ENCODE data around the gene ZNF678. TPM values are rescaled to one million over a fixed set of nuclear protein-coding genes. Genes with fewer than 3 reads are reported as not detected.
"Not testable (repeated sequence)": the region's sequence is repeated elsewhere in the genome, so short reads cannot be mapped to it uniquely, and the experiment has no call there.

ZNF678 gene
- polyA plus RNA-seq, 12 donors = 6.1 to 15.1 (median 10.4) TPM; not detected in 1

- DNase-seq = not testable (repeated sequence)
Observed at GRCh38 chr1:227710474-227710873, 147.1 kb downstream of the ZNF678 start.

DNA sequence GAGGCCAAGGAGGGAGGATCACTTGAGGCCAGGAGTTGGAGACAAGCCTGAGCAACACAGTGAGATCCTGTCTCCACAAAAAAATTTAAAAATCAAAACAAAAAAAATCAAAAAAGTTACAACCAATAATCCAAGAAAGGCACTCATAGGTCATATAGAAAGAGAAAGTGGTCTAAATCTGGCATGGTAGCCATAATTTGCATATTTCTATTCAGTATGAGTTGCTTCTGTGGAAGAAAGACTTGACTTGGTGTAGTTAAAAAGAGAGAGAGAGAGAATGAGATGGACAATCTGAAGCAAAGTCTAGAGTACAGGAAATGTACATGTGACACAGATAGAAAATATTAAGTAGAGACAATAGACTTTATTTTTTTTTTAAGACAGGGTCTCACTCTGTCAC is 149.3 kb downstream of the ZNF678 start:
- DNase-seq = no peak

- DNase-seq = no peak
Observed at GRCh38 chr1:227718932-227719331, 155.6 kb downstream of the ZNF678 start.

- no peak for DNase-seq
Observed at GRCh38 chr1:227723474-227723873, 160.1 kb downstream of the ZNF678 start.

DNA sequence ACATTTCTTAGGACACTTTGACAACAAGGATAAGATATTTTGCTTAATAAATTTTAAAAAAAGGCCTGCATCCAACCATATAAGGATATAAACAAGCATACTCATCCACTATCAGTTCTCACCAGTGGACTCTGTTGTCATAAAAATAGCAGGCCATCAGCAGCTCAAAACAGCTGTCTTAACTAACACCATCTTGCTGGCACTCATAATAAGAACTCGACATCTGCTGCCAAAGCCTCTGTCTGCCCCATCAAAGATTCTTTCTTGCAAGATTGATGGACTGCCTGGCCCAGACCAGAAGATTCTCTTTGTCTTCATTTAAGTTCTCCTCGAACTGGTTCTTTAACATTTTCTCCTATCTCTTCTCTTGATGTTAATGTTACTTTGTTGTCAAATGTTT is 161.7 kb downstream of the ZNF678 start:
- DNase-seq = no peak

DNA sequence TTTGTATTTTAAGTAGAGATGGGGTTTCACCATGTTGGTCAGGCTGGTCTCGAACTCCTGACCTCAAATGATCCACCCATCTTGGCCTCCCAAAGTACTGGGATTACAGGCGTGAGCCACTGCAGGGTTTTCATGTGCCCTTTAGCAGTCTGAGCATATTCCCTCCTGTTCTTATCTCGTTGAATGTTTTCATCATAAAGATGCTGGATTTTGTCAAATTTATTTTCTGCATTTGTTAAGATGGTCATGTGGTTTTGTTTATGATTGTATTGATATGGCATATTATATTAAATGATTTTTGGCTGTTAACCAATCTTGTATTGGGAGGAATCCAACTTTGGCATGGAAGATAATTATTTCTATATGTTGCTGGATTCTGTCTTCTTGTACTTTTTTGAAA is 163.0 kb downstream of the ZNF678 start:
- no peak for DNase-seq

Other genes starting within 250 kb of the ZNF678 start
- 10 to 100 TPM in 11 of 12 donors, not detected in 1; 27.0 to 36.2 (median 31.8) TPM for gene CDC42BPA, start 245.1 kb upstream of the ZNF678 start, polyA plus RNA-seq (ENCODE audit: insufficient read length in 12 of 12)
- 10 to 100 TPM in 11 of 12 donors, not detected in 1; 13.6 to 20.0 (median 15.2) TPM for gene JMJD4, start 171.7 kb downstream of the ZNF678 start, polyA plus RNA-seq (ENCODE audit: insufficient read length in 12 of 12)
- gene SNAP47, start 171.9 kb downstream of the ZNF678 start, polyA plus RNA-seq (ENCODE audit: insufficient read length in 12 of 12) = 10 to 100 TPM in 11 of 12 donors, not detected in 1; 23.1 to 38.8 (median 30.5) TPM

Measured in muscle of arm (tissue), 12 donors.